NCI-H2107 (cell line): ENCODE measurements around the gene TMPRSS2.

ENCODE experiments used
- DNase-seq: peaks from one replicate; lab custom pipeline; 2025; lab: John Stamatoyannopoulos, UW

Gene TMPRSS2

DNA sequence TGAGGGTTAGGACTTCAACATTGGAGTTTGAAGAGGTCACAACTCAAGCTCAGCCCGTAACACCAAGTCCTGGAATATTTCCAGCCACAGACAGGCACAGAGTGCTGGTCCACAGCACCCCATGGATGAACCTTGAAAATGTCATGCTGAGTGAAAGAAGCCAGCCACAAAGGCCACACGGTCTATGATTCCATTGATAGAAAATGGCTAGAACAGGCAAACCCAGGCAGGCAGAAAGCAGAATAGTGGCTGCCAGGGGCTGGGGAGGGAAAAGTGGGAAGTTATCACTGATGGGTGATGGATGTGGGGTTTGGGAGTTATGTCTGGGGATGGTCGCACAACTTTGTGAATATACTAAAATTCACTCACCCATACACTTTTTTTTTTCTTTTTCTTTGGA is 60.6 kb downstream of the TMPRSS2 start:
- no peak for DNase-seq

DNA sequence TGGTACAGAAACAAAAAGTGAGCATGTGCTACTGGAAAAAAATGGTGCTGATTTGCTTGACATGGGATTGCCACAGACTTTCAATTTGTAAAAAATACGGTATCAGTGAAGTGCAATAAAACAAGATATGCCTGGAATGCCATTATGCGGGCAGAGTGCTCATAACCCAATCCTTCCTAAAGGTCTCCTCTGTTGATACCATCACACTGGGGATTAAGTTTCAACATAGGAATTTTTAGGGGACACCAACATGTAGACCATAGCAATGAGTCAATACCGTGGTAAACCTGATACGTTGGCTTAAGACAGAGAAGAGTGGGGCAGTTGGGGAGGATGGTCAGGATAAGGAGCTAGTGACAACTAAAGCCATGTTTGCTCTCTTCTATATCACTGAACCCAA is 61.4 kb downstream of the TMPRSS2 start:
- no peak for DNase-seq

DNA sequence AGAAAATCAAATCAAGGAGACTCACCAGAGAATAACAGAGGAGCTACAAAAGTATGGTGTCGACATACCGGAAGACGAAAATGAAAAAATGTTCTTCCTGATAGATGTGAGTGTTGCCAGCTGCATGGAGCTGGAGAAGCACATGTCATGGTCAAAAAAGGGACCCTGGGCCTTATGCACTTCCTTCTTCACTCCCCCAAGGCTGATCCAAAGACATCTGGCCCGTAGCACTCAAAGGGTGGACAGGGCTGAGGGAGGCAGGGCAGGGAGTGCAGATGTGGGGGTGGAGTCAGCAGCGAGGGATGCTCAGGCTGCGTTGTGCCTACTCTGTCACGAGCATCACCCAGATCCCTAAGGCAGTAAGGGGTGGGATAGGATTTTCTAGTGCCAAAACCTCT is 62.5 kb downstream of the TMPRSS2 start:
- DNase-seq: no peak

DNA sequence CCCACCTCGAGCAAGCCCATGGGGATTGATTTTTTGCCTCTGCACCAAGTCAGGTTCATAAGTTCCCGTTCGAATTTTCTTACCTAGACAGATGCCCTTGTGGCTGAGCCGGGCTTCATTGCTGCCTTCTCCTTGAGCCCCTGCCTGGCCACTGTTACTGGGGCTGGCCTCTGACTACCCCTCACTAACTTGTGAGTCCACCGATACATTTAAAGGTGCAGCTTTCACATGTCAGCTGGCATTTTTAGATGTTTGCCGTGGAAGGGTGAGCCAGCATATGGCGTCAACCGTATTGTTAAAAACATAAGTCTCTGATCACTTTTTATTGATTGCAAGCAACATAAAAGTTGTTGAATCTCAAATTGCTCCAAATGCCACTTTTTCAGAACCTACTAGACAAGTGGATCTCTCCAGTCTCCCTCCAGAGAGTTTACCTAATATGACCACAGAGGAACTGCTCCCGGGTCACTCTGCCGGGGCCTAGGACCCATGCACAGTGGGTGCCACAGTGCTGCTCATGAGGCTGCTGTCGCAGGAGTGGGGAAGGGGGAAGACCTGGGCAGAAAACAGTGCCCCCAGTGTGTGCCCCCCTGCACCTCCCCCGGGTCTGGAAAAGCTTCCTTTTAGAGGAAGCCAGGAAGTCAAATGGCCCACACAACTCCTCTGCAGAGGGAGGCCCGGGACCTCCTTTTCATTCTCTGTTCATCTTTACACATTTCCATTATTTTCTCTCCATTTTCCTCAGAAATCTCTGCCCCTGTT is 63.1 kb downstream of the TMPRSS2 start:
- DNase-seq: no peak

DNA sequence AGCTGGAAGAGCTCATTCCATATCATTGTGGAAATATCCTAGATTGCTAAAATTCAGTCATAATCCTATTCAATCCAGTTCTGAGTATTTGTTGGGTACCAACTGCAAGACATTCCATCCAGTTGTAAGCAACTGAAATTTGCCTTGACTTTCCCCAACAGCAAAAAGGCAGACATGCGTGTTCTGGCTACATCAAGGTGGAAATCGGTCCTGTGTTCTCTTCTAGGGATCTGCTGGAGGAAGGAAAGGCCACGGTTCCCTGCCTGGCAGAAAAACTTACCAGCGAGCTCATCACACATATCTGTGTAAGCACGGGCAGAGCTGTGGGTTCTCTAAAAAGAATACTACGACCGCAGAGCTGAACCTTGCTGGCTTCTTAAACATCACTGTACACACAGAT is 64.4 kb downstream of the TMPRSS2 start:
- DNase-seq: no peak

DNA sequence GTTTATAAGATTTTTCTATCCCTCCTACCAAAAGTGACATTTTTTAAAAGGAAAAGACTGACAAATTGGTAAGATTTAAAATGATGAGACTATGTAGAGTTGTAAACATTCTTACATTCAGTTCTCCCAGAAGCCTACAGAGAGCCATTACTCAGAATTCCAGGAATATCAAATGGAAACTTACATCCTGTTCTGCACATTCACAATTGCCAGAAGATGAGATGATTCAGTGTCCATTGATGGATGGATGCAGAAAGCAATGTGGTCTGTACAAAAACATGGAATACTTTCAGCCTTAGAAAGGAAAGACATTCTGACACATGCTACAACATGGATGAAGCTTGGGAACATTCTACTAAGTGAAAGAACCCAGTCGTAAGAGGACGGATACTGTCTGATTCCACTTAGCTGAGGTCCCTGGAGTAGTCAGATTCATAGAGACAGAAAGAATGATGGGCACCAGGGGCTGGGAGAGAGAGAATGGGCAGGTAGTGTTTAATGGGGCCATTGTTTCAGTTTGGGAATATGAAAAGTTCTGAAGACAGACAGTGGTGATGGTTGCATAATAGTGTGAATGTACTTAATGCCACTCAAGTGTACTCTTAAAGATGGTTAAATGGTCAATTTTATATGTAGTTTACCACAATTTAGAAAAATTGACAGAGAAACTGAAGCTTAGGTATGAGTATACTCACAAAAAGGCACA is 65.3 kb downstream of the TMPRSS2 start:
- no peak for DNase-seq

DNA sequence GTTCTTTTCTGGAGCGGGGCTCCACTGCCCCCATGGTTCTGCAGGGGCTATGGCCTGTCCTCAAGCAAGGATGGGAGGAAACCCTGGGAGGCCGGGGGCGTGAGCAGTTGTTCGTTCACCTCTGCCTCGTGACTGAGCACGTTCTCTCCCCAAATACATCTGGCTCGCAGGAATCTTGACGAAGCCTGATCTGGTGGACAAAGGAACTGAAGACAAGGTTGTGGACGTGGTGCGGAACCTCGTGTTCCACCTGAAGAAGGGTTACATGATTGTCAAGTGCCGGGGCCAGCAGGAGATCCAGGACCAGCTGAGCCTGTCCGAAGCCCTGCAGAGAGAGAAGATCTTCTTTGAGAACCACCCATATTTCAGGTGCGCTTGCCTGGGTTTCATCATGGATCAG is 66.4 kb downstream of the TMPRSS2 start:
- no peak for DNase-seq

DNA sequence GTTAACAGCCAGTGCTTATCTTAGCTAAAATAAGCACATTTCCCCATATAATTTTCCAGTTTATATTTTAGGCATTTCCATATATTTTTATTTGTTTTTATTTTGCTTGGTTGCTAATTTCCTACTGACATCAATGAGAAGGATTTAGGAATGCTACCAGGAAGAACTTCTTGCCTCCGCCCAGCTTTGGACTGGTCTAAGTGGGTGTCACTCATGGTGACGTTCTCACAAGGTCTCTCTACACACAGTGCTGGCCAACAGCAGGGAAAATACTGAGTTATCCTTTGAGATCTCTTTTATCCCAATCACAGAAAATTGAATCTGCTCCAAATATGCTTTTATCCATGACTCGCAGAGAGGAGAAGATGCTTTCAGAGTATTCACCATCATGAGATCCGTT is 68.7 kb downstream of the TMPRSS2 start:
- no peak for DNase-seq

DNA sequence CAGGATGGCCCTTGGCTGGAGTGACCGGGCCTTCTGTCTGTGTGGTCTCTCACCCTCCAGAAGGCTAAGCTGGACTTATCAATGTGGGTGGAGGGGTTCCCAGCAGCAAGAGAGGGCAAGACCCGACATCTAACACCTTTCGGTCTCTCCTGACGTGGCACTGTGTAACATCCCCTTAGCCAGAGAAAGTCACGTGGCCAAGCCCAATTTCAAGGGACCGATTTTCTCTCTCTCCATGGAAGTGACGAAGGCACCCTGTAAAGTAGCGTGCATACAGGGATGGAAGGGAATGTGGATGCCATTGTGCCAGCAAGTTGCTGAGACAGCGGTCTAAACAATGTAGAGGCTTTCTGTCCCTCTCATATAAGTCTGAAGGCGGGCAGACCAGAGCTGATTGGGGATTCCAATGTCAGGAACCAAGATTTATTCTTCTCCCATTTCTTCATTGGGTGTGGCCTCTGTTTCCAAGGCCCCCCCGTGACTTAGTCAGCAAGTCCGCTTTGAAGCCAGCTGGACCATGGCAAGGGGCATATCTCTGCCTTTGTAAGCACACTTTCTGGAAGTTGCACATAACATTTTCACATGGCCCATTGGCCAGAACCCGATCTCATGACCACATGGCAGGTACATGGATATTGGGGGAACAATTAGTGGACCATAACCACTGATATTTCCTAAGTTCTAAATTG is 69.4 kb downstream of the TMPRSS2 start:
- no peak for DNase-seq

DNA sequence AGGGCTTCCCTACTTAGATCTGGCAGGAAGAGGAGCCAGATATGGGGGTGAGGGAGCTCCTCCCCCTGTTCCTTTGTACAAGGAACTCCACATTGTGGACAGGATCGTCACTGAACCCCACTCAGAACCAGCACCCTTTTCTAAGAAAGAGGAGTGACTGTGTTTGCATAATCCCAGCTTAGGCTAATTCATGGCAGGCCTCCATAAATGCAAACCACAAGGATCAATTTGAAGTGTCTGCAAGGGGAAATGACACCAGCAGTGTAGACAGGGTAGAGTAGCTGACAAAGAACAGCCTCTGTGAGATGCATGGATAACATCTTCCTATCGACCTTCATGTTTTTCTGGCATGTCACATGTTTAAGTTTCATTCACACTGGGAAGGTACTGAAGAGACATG is 70.2 kb downstream of the TMPRSS2 start:
- no peak for DNase-seq

DNA sequence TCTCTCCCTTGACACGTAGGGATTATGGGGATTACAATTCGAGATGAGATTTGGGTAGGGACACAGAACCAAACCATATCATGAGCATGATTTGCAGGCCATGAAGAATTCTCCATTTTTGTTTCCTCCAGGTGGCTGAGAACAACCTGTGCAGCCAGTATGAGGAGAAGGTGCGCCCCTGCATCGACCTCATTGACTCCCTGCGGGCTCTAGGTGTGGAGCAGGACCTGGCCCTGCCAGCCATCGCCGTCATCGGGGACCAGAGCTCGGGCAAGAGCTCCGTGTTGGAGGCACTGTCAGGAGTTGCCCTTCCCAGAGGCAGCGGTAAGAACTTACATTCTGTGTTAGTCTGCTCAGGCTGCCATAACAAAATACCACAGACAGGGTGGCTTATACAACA is 72.3 kb downstream of the TMPRSS2 start:
- no peak for DNase-seq

DNA sequence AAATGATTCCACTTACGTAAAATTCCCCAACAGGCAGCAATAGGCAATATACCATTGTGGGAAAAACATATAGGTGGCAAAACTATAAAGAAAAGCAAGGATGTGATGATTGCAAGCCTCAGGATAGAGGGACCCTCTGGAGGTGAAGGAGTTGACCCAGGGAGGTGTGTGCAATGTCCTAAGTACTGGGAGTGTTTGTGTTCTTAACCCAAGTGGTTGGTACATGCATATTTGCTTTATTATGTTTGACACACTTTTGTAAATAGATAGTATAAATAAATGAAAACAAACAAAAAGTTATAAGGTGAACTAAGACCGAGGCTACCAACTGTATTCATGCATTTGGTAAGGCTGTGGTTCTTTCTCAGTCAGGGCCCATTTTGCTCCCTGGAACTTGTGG is 74.4 kb downstream of the TMPRSS2 start:
- DNase-seq: no peak

DNA sequence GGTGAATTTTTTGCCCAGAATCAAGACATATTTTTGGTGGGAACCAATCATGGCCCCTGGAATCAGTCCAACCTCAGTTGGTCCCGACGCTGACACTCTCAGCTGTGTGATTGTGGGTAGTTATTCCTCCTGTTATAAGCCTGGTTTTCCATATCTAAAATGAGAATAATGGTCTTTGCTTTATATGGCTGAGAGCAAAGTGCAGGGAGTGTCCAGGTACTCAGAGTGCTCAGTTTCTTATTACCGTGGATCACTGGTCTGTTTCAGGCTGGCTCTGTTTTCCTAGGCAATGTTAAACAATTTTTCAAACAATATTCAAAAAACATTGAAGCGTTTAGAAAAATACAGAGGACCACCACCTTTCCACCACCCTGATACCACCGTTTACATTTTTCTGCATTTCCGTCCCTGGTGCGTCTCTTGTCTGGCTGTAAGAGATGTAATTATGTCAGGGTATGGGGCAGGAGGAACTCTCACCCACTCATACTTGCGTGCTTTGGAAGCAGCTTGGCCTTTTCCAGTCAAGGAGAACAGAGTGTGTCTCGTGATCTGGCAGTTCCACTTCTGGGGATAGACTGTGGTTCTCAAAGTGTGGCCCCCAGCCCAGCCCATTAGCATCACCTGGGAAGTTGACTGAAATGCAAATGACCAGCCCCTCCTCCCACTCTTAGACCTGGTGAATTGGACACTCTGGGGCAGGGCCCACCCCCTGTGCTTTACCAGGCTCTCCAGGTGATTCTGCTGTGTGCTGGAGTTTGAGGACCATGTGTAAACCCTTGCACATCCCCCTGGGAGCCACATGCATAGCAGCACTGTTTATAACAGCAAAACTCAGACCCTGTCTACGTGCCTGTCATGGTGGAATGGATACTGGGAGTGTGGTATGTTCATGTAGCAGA is 75.1 kb downstream of the TMPRSS2 start:
- DNase-seq: no peak

DNA sequence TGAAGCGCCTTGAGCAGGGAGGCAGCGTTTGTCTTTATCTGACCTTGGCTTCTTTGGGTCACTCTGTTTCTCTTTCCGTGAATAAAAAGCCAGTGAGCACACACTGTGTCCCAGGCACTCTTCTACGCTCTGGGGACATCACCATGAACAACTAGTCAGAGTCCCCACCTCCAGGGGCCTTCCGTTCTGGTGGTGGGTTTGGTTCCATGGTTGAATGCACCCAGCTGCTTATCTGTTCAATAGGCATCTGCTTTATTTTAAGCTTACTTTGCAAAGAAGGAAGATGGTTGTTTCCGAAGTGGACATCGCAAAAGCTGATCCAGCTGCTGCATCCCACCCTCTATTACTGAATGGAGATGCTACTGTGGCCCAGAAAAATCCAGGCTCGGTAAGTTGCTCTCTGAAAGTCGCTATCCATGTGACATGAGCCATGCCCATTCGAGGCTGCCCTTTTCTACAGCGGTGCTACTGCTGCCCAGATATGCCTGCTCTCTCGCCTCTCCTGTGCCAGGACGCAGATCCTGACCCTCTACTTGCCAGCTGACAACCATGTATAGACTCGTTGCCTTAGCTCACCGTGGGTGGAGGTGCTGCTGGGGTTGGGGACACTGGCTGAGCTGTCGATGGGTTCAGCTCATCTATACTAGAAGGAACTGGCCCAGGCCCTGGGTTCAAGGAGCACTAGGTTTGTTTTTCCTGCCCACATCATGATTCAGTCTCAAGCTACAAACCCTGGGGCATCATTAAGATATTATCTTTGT is 76.0 kb downstream of the TMPRSS2 start:
- no peak for DNase-seq

DNA sequence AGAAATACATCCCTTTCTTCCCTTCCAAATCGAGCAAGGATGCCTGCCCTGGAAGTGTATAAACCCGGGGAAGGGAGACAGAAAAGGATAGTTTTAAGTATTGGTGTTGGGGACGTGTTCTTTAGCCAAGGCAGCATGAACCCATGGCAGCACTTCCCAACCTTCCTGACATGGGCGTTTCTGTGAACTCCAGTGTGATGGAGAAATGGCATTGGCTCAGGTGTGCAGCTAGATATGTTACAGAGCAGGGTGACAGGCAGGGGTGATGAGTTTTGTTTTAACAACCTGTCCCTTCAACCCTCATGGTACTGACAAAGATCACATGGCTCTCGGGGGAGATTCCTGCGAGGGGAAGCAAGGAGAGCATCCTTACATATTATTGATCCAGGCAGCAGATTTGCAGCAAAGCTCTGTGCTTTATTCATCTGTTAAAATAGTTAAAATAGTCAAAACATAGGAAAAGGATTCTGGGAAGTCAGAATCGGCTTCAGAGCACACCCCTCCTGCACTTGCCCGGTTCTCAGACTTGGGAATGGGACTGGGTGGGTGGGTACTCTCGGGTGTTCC is 78.0 kb downstream of the TMPRSS2 start:
- no peak for DNase-seq

DNA sequence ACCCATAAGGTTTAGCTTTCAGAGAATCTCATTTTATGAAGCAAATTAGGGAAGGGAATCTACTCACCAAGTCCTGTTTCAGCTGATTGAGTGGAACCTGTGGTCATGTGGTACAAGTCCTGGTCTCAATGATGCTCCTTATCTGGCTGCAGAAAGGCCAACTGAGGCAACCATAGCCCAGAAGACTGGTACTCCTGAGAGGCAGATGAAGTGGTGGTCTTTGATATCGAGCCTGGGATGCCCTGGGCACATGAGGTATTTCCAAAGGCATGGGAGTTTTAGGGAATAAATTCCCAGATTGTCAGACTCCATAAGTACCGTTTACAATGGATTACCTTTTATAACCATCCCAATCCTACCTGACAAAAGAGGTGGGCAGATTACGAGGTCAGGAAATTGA is 78.7 kb downstream of the TMPRSS2 start:
- no peak for DNase-seq

DNA sequence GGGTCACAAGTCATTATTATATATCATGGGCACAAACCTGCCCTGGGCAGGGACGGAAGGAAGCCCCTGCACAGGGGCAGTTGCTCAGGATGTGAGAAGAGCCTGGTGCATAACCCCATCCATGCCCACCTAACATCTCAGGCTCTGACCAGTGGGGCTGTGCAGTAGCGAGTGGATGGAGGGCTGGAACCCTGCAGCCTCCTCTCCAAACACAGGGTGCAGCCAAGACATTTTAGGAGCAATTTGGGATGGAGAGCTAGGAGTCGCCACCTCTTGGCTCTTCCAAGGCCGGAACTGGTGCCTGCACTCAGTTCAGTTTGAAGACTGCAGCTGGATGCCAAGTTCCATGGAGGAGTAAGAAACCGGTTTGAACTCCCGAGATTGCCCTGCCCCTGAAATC is 79.1 kb downstream of the TMPRSS2 start:
- no peak for DNase-seq

DNA sequence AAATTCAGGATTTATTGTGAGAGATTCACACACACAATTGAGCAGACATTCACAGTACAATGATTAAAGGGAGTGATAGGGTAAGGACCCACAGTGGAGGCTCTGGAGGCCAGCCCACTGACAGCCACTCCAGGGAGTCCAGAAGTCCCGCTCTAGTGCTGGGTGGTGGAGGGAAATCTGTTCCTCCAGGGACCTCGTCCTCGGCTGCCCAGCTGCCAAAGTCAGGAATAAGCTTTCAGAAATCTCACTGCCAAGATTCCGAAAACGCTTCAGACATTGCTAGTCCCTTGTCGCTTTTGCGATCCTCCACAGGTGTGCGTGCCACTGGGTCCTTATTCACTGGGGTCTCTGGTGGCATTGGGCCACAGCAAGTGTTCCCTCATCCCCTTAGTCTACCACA is 79.6 kb downstream of the TMPRSS2 start:
- no peak for DNase-seq

DNA sequence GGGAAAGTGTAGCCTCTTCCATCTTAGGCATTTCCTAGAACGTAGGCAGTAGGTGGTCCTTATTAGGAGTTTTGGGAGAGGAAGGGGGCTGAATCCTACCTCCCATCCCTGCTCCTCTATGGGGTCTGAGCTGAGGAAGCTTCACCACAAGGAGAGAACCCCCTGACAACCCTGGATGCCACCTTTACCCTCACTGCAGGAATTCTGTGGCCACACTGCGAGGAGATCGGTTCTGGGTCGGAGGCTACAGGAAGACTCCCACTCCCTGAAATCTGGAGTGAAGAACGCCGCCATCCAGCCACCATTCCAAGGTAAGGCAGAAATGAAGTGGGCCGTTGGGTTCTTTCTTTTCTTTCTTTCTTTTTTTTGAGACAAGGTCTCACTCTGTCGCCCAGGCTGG is 80.4 kb downstream of the TMPRSS2 start:
- DNase-seq: no peak

DNA sequence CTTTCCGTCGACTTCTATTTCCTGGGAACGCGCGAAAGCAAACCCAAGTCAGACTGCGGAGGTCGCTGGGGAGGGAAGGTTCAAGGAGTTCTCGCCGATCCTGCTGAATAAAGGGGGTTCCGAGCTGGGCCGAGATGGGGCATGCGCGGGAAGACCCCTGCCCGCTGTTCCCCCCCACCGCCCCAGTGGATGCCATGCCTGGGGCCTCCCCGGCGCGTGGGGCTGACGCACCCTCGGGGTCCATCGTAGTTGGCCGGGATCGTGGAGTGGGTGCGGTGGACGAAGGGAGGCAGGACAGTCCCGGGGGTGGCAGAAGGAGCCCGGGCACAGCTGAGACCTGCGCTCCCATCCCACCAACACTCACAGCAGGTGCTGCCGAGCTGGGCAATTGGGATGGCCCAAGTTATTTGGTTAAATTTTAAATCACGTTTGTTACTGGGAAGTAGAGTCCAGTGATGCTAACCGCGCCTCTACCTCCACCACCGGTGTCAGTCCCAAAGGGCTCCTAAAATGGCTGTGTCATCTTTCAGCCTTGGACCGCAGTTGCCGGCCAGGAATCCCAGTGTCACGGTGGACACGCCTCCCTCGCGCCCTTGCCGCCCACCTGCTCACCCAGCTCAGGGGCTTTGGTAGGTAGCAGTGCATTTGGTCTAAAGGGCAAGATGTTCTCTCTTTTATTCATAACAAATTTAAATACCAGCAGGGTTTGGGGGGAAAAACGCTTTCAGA is 81.1 kb downstream of the TMPRSS2 start:
- DNase-seq: no peak
